Measurements from ENCODE around the gene DTNB.

DTNB gene

GRCh38 chr2:25421289-25421688, 252.1 kb downstream of the DTNB start:
- Histone ChIP-seq H3K27ac (replicated peaks) (peak overlapping the region; percentile 52), H3K4me3 (replicated peaks; ENCODE audit: insufficient read depth, low read length) (no peak overlapping the region), H3K27me3 (ENCODE audit: insufficient read depth, poor library complexity, severe bottlenecking) (no peaks in the 10 kb centered on the region)
- peak; percentile 48 to 71 for DNase-seq (ENCODE audit: low read depth in 1 of 2, low spot score in 1 of 2)
- no peak for TF ChIP-seq GABPA (IDR thresholded peaks at IDR 0.05; ENCODE audit: low read depth)
- TF ChIP-seq POLR2AphosphoS5 (IDR thresholded peaks at IDR 0.05; ENCODE audit: low read depth) = no peak
- TF ChIP-seq SPI1 (IDR thresholded peaks at IDR 0.05; ENCODE audit: borderline replicate concordance, low read depth) = peak; percentile 87

- Histone ChIP-seq H3K27ac (replicated peaks) (peak overlapping the region; percentile 52), H3K27me3 (ENCODE audit: insufficient read depth, poor library complexity, severe bottlenecking) (no peaks in the 10 kb centered on the region), H3K4me3 (replicated peaks; ENCODE audit: insufficient read depth, low read length) (no peak overlapping the region)
- peak; percentile 23 to 72 for DNase-seq (ENCODE audit: low read depth in 1 of 2, low spot score in 1 of 2)
- no peak for TF ChIP-seq POLR2AphosphoS5 (IDR thresholded peaks at IDR 0.05; ENCODE audit: low read depth)
- no peak for TF ChIP-seq CTCF (IDR thresholded peaks at IDR 0.05; ENCODE audit: insufficient read depth, low read length)
- TF ChIP-seq GABPA (IDR thresholded peaks at IDR 0.05; ENCODE audit: low read depth) = no peak
- peak; percentile 92 for TF ChIP-seq SPI1 (IDR thresholded peaks at IDR 0.05; ENCODE audit: borderline replicate concordance, low read depth)
Measured at GRCh38 chr2:25420820-25421237, 252.5 kb downstream of the DTNB start.

GRCh38 chr2:25419678-25420242, 253.6 kb downstream of the DTNB start:
- Histone ChIP-seq H3K4me3 (replicated peaks; ENCODE audit: insufficient read depth, low read length) (no peak overlapping the region), H3K27ac (replicated peaks) (no peak overlapping the region; the same call in 1 of the 2 replicates), H3K27me3 (ENCODE audit: insufficient read depth, poor library complexity, severe bottlenecking) (no peaks in the 10 kb centered on the region)
- peak in 1 of 2 experiments; percentile 17 for DNase-seq (ENCODE audit: low read depth in 1 of 2, low spot score in 1 of 2)
- peak; percentile 93 for TF ChIP-seq SPI1 (IDR thresholded peaks at IDR 0.05; ENCODE audit: borderline replicate concordance, low read depth)
- no peak for TF ChIP-seq CTCF (IDR thresholded peaks at IDR 0.05; ENCODE audit: insufficient read depth, low read length)

GRCh38 chr2:25418944-25419677, 254.3 kb downstream of the DTNB start:
- H3K27me3 ChIP-seq (ENCODE audit: insufficient read depth, poor library complexity, severe bottlenecking) = no peaks in the 10 kb centered on the region
- TF ChIP-seq SPI1 (IDR thresholded peaks at IDR 0.05; ENCODE audit: borderline replicate concordance, low read depth) (no peak), REST (IDR thresholded peaks at IDR 0.05; ENCODE audit: insufficient replicate concordance, low read depth) (no peak), GABPA (IDR thresholded peaks at IDR 0.05; ENCODE audit: low read depth) (no peak), CTCF (IDR thresholded peaks at IDR 0.05; ENCODE audit: insufficient read depth, low read length) (no peak), POLR2AphosphoS5 (IDR thresholded peaks at IDR 0.05; ENCODE audit: low read depth) (no peak)
- no peak for DNase-seq (ENCODE audit: low read depth in 1 of 2, low spot score in 1 of 2)
- H3K4me3 ChIP-seq (replicated peaks; ENCODE audit: insufficient read depth, low read length) = no peak overlapping the region
- no peak overlapping the region; the same call in 1 of the 2 replicates for H3K27ac ChIP-seq (replicated peaks)
